Ishikawa (cell line): ENCODE measurements around the gene POU2F1.
A peak's percentile ranks its signal among the peaks of the same experiment; 100 is the strongest.

Experiments used
- CEBPB ChIP-seq: IDR thresholded peaks from 2 replicates; pipeline ENCODE4 v1.6.1; 2012
- CREB1 ChIP-seq: IDR thresholded peaks from 2 replicates; pipeline ENCODE4 v1.6.1; 2012; ENCODE audit warnings: low read depth
- EGR1 ChIP-seq: IDR thresholded peaks from 2 replicates; pipeline ENCODE4 v1.6.1; 2012
- EP300 ChIP-seq: IDR thresholded peaks from 2 replicates; pipeline ENCODE4 v1.6.1; 2012; ENCODE audit warnings: borderline replicate concordance
- FOXM1 ChIP-seq: IDR thresholded peaks from 2 replicates; pipeline ENCODE4 v1.6.1; 2012; ENCODE audit warnings: low read depth, borderline replicate concordance
- NFIC ChIP-seq: IDR thresholded peaks from 2 replicates; pipeline ENCODE4 v1.6.1; 2012
- RAD21 ChIP-seq: IDR thresholded peaks from 2 replicates; pipeline ENCODE4 v1.6.1; 2012; ENCODE audit warnings: low read depth
- TAF1 ChIP-seq: IDR thresholded peaks from 2 replicates; pipeline ENCODE4 v1.6.1; 2012; ENCODE audit warnings: low read depth, mild to moderate bottlenecking
- TCF12 ChIP-seq: IDR thresholded peaks from 2 replicates; pipeline ENCODE4 v1.6.1; 2012; ENCODE audit warnings: low read depth
- TEAD4 ChIP-seq: IDR thresholded peaks from 2 replicates; pipeline ENCODE4 v1.6.1; 2012
- YY1 ChIP-seq: IDR thresholded peaks from 2 replicates; pipeline ENCODE4 v1.6.1; 2012; ENCODE audit warnings: low read depth
- ZBTB7A ChIP-seq: IDR thresholded peaks from 2 replicates; pipeline ENCODE4 v1.6.1; 2012; ENCODE audit warnings: low read depth
- TF ChIP-seq, protein P1 (sequence below): IDR thresholded peaks from 2 replicates; pipeline ENCODE4 v1.6.1; 2012; ENCODE audit warnings: low read depth, mild to moderate bottlenecking
- TF ChIP-seq, protein P2 (sequence below): IDR thresholded peaks from 2 replicates; pipeline ENCODE4 v1.6.1; 2012
- TF ChIP-seq, protein P3 (sequence below): IDR thresholded peaks from 2 replicates; pipeline ENCODE4 v1.6.1; 2012

The POU2F1 gene

DNA sequence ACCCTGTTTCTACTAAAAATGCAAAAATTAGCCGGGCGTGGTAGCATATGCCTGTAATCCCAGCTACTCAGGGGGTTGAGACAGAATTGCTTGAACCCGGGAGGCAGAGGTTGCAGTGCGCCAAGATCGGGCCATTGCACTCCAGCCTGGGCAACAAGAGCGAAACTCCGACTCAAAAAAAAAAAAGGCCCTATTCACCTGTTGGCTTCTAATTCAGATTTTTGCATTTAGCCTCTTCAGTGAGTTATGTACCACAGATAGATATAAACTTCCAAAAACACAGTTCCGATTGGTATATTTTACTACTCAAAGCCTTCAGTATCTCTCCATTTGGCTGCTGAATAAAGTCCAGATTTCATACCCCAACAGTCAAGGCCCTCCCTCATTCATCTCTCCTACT, 42.7 kb downstream of the POU2F1 start:
- no peak for TF ChIP-seq CREB1
- TF ChIP-seq FOXM1, result no peak
- no peak for TF ChIP-seq TCF12
- TF ChIP-seq, protein P1, sequence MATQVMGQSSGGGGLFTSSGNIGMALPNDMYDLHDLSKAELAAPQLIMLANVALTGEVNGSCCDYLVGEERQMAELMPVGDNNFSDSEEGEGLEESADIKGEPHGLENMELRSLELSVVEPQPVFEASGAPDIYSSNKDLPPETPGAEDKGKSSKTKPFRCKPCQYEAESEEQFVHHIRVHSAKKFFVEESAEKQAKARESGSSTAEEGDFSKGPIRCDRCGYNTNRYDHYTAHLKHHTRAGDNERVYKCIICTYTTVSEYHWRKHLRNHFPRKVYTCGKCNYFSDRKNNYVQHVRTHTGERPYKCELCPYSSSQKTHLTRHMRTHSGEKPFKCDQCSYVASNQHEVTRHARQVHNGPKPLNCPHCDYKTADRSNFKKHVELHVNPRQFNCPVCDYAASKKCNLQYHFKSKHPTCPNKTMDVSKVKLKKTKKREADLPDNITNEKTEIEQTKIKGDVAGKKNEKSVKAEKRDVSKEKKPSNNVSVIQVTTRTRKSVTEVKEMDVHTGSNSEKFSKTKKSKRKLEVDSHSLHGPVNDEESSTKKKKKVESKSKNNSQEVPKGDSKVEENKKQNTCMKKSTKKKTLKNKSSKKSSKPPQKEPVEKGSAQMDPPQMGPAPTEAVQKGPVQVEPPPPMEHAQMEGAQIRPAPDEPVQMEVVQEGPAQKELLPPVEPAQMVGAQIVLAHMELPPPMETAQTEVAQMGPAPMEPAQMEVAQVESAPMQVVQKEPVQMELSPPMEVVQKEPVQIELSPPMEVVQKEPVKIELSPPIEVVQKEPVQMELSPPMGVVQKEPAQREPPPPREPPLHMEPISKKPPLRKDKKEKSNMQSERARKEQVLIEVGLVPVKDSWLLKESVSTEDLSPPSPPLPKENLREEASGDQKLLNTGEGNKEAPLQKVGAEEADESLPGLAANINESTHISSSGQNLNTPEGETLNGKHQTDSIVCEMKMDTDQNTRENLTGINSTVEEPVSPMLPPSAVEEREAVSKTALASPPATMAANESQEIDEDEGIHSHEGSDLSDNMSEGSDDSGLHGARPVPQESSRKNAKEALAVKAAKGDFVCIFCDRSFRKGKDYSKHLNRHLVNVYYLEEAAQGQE, result no peak
- no peak for TF ChIP-seq ZBTB7A
- TF ChIP-seq, protein P2, sequence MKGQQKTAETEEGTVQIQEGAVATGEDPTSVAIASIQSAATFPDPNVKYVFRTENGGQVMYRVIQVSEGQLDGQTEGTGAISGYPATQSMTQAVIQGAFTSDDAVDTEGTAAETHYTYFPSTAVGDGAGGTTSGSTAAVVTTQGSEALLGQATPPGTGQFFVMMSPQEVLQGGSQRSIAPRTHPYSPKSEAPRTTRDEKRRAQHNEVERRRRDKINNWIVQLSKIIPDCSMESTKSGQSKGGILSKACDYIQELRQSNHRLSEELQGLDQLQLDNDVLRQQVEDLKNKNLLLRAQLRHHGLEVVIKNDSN, result no peak

DNA sequence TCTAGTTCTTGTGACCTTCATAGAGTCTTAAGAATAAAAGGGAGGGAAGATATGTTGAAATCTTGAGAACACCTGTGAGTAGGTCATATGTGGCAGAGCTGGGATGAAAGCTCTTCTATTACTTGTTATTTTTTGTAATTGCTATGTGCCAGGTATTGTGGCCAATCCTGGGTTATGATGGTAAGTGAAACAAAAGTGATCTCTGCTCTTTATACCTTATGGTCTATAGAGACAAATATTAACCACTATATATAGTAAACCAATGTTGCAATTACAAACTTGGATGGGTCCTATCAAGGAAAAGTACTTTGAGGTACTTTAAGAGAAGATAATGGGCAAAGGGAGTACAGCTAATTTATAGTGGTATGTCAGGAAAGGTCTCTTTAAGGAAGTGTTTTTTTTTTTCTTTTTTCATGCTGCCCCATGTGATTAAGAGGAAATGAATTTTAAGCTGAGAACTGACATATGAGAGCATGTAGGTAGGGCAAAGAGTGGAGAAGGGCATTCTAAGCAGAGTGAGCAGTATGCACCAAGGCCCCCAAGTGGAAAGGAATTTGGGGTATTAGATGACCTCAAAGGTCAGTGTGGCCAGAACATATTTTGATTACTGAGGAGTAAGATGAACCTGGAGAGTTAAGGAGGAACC, 43.3 kb downstream of the POU2F1 start:
- TF ChIP-seq TCF12, result no peak
- TF ChIP-seq, protein P2, result peak; percentile 53

DNA sequence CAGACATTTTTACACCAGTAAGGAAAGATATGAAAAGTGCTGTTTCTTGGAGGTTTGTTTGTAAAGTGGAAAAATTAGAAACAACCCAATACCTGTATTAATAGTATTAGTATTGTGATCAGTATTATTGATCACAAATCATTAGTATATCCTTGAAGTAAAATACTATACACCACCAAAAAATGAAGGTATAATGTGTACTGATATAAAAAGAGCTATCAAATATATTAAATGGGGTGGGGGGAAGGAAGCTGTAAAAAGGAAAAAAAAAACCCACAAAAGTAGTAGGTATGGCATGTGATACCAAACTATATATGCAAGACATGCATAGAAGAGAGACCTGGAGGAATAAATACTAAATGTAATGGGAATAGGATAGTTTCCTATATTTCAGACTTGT, 46.3 kb downstream of the POU2F1 start:
- no peak for TF ChIP-seq YY1
- no peak for TF ChIP-seq CEBPB
- no peak for TF ChIP-seq EGR1
- TF ChIP-seq FOXM1, result no peak
- TF ChIP-seq, protein P1, result no peak
- no peak for TF ChIP-seq EP300
- TF ChIP-seq NFIC, result no peak
- TF ChIP-seq, protein P2, result no peak
- TF ChIP-seq RAD21, result no peak
- no peak for TF ChIP-seq TAF1

DNA sequence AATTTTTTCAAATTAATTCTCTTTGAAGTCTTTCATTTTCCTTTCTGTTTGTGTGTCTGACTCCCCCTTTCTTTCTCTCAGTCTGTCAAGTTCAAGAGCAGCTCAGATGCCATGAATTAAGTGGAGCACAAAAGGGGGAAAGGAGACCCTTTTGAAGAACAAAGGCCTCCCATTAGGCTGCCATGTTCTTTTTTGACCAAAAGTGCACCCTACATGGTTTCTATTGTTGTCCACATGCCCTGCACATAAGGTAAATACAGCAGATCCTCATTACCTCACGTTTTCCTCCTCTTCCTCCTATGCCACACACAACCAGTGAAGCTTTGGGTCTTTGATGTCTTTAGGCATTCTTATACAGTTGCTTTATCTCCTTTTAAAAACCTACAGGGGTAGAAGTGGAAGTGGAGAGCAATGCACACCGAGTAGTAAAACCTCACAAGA, 47.7 kb downstream of the POU2F1 start:
- no peak for TF ChIP-seq CREB1
- no peak for TF ChIP-seq EGR1
- TF ChIP-seq FOXM1, result no peak
- TF ChIP-seq TEAD4, result no peak
- no peak for TF ChIP-seq CEBPB
- TF ChIP-seq EP300, result no peak
- no peak for TF ChIP-seq YY1
- no peak for TF ChIP-seq RAD21
- TF ChIP-seq, protein P2, result no peak
- TF ChIP-seq TCF12, result no peak
- no peak for TF ChIP-seq NFIC
- TF ChIP-seq, protein P1, result no peak
- TF ChIP-seq TAF1, result no peak
- no peak for TF ChIP-seq ZBTB7A
- TF ChIP-seq, protein P3, sequence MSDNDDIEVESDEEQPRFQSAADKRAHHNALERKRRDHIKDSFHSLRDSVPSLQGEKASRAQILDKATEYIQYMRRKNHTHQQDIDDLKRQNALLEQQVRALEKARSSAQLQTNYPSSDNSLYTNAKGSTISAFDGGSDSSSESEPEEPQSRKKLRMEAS, result no peak
